AG09319 (cell line): ENCODE measurements around the gene ETV3L.

Experiments
- DNase-seq: peaks from one replicate; pipeline ENCODE4 v3.0.0-alpha.2; 2010; ENCODE audit warnings: low read depth; ENCODE audit errors: extremely low read depth
- TF ChIP-seq, protein P1 (sequence below): IDR thresholded peaks from 2 replicates; pipeline ENCODE4 v1.5.1; 2011; ENCODE audit warnings: low read depth, mild to moderate bottlenecking, inconsistent platforms, low read length, moderate library complexity

Gene ETV3L

GRCh38 chr1:157111396-157112165 is 12.0 kb upstream of the ETV3L start:
- DNase-seq = no peak
- TF ChIP-seq, protein P1, sequence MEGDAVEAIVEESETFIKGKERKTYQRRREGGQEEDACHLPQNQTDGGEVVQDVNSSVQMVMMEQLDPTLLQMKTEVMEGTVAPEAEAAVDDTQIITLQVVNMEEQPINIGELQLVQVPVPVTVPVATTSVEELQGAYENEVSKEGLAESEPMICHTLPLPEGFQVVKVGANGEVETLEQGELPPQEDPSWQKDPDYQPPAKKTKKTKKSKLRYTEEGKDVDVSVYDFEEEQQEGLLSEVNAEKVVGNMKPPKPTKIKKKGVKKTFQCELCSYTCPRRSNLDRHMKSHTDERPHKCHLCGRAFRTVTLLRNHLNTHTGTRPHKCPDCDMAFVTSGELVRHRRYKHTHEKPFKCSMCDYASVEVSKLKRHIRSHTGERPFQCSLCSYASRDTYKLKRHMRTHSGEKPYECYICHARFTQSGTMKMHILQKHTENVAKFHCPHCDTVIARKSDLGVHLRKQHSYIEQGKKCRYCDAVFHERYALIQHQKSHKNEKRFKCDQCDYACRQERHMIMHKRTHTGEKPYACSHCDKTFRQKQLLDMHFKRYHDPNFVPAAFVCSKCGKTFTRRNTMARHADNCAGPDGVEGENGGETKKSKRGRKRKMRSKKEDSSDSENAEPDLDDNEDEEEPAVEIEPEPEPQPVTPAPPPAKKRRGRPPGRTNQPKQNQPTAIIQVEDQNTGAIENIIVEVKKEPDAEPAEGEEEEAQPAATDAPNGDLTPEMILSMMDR = no peak

DNA sequence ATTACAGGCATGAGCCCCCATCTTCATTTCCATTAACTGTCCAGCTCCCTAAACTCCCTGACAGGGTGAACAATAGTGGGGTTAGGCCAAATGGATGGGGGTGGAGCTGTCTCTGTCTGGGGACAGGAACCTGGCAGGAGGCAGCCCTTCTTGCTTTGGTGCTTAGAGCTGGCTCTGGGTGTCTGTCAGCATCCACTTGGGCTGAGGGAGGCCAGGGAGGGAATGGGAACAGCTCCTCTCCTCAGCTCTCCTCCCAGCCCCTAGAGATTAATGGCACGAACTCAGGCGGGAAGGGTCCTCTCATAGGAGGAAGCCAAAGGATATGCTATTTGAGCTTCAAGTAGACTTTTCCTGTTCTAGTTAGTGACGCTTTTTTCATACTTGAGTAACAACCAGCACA is 11.1 kb upstream of the ETV3L start:
- no peak for DNase-seq

GRCh38 chr1:157110003-157110402 is 10.4 kb upstream of the ETV3L start:
- DNase-seq = no peak
- TF ChIP-seq, protein P1 = no peak

More for the DNA sequence above, 11.1 kb upstream of the ETV3L start:
- TF ChIP-seq, protein P1 = no peak

GRCh38 chr1:157108448-157108847 is 8.8 kb upstream of the ETV3L start:
- TF ChIP-seq, protein P1 = no peak
- no peak for DNase-seq

DNA sequence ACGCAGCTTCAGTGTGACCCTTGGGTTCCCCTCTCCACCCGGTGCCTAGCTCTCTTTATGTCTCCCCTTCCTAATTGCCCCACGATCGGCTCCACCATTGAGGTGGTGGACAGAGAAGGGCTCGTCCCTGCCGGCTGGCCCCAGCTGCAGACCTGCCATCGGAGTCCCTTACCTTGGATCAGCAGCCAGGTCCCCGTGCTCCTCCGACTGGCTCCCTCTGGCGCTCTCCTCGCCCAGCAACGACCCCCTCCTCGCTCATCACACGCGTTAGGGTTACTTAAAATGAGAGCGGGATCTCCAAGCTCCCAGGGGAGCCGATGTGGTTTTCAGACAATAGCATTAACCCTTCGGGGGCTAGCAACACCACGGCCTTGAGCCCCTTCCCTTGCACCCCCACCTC is 8.1 kb upstream of the ETV3L start:
- DNase-seq = no peak
- TF ChIP-seq, protein P1 = no peak

- TF ChIP-seq, protein P1 = no peak
- no peak for DNase-seq
Measured at GRCh38 chr1:157106813-157107189, 7.2 kb upstream of the ETV3L start.

DNA sequence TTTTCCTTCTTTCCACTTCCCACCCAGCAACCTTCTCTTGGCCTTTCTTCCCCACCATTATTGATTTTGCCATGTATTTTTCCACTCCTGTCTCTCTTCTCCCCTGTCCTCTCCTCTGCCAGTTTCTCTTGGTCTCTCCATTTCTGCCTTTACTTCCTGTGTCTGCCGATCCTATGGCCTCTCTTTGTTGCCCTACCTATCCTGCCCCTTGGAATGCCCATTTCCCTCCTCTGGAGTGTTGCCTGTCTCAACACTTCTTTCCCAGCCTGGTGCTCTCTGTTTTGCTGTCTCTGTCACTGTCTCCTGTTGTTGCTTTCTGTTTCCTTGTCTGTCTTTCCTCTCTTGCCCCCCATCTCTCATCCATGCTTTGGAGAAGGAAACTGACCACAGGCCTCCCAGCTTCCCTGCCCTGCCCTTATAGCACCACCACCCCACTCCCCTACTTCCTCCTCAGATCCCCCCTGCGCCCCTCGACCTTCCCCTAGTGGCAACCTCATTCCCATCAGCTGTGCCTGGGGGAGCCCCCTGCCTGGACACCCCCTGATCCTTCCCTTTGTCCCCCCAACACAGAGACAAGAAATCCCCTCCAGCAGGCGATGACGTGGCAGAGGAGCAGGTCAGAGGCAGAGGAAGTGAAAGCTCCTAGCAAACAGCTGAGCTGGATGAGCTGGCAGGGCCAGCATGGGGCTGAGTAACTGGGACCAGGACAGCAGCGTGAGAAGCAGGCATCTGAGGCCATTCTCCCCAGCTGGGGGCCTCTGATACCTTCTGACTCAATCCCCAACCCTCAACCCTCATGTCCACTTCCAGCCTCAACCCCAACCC is 6.6 kb upstream of the ETV3L start:
- TF ChIP-seq, protein P1 = no peak

More for the DNA sequence above, 6.6 kb upstream of the ETV3L start:
- peak; percentile 15 for DNase-seq
